HG03439 (cell line): ENCODE data around the gene AGO3.

ENCODE experiments used
- ATAC-seq: cut with Tn5 transposase; IDR thresholded peaks from one replicate; pipeline ENCODE4 v1.9.1; 2021; ENCODE audit warnings: mild to moderate bottlenecking, moderate library complexity; ENCODE audit not compliant: unreplicated experiment

AGO3 gene

GRCh38 chr1:36080801-36081200, 149.9 kb downstream of the AGO3 start:
- no peak for ATAC-seq

- no peak for ATAC-seq
Observed at GRCh38 chr1:36081926-36082485, 151.1 kb downstream of the AGO3 start.

- no peak for ATAC-seq
Observed at GRCh38 chr1:36083219-36083618, 152.3 kb downstream of the AGO3 start.

- no peak for ATAC-seq
Observed at GRCh38 chr1:36083635-36084496, 153.0 kb downstream of the AGO3 start, which contains the start of gene TEKT2. TSS of gene TEKT2 (plus strand) at chr1:36084094. CDS start at chr1:36084922, 828 bp downstream.

- no peak for ATAC-seq
Observed at GRCh38 chr1:36084497-36085115, 153.7 kb downstream of the AGO3 start.

GRCh38 chr1:36085126-36085525, 154.2 kb downstream of the AGO3 start:
- ATAC-seq: no peak

GRCh38 chr1:36085686-36086526, 155.0 kb downstream of the AGO3 start:
- ATAC-seq: no peak

GRCh38 chr1:36086529-36087232, 155.8 kb downstream of the AGO3 start:
- ATAC-seq: no peak

- no peak for ATAC-seq
Observed at GRCh38 chr1:36087233-36088123, 156.6 kb downstream of the AGO3 start.

GRCh38 chr1:36088265-36088576, 157.3 kb downstream of the AGO3 start:
- ATAC-seq: no peak

- peak; percentile 87 for ATAC-seq
Observed at GRCh38 chr1:36088577-36089392, 157.9 kb downstream of the AGO3 start, which contains the start of gene ADPRS. TSS of gene ADPRS (plus strand) at chr1:36088892. CDS start at chr1:36088905, 13 bp downstream.

- ATAC-seq: no peak
Observed at GRCh38 chr1:36089393-36090121, 158.7 kb downstream of the AGO3 start.

GRCh38 chr1:36091141-36091540, 160.2 kb downstream of the AGO3 start:
- no peak for ATAC-seq

- ATAC-seq: no peak
Observed at GRCh38 chr1:36091698-36092097, 160.8 kb downstream of the AGO3 start.

- no peak for ATAC-seq
Observed at GRCh38 chr1:36092166-36092797, 161.4 kb downstream of the AGO3 start.

GRCh38 chr1:36092798-36093185, 161.9 kb downstream of the AGO3 start:
- ATAC-seq: no peak

GRCh38 chr1:36093226-36093625, 162.3 kb downstream of the AGO3 start:
- no peak for ATAC-seq
